Measurements from ENCODE around the gene IER5L.

DNA sequence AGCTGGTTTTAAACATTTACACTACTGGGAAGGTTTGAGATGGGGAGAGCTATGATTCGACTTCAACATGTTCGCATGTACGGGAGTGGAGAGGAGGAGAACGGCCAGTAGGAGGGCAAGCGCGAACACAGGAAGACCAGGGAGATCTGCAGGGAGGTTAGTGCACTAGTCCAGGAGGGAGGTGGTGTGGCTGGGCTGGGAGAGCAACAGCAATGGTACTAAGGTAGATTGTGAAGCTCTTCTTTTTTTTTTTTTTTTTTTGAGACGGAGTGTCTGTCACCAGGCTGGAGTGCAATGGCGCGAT is 16.6 kb downstream of the IER5L start:
- TF ChIP-seq, protein P1, sequence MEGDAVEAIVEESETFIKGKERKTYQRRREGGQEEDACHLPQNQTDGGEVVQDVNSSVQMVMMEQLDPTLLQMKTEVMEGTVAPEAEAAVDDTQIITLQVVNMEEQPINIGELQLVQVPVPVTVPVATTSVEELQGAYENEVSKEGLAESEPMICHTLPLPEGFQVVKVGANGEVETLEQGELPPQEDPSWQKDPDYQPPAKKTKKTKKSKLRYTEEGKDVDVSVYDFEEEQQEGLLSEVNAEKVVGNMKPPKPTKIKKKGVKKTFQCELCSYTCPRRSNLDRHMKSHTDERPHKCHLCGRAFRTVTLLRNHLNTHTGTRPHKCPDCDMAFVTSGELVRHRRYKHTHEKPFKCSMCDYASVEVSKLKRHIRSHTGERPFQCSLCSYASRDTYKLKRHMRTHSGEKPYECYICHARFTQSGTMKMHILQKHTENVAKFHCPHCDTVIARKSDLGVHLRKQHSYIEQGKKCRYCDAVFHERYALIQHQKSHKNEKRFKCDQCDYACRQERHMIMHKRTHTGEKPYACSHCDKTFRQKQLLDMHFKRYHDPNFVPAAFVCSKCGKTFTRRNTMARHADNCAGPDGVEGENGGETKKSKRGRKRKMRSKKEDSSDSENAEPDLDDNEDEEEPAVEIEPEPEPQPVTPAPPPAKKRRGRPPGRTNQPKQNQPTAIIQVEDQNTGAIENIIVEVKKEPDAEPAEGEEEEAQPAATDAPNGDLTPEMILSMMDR (IDR thresholded peaks at IDR 0.05; ENCODE audit: borderline replicate concordance, extremely low read depth, low read length, poor library complexity, severe bottlenecking), result no peak
- no peak for TF ChIP-seq EZH2 (IDR thresholded peaks at IDR 0.05; ENCODE audit: borderline replicate concordance, low read depth, low read length, severe bottlenecking)

All from DND-41 (cell line).